DOHH2 (cell line): ENCODE data around the gene PKN1.

Source experiments
- H3F3A ChIP-seq: fragments of 200-600 bp; sonication (generic), shearing (Covaris generic); 2 replicates; pipeline ENCODE4 v1.6.0; 2016; ENCODE audit warnings: antibody characterized with exemption, mild to moderate bottlenecking; ENCODE audit not compliant: control insufficient read depth, insufficient read depth
- H3K27ac ChIP-seq: fragments of 200-600 bp; sonication (generic); 2 replicates; pipeline ENCODE4 v1.5.1; 2014; ENCODE audit warnings: low read depth, mild to moderate bottlenecking, low read length, moderate library complexity
- H3K27me3 ChIP-seq: fragments of 200-600 bp; sonication (generic); 2 replicates; pipeline ENCODE4 v1.6.1; 2014; ENCODE audit warnings: mild to moderate bottlenecking, low read length, mixed read lengths; ENCODE audit not compliant: control insufficient read depth
- H3K36me3 ChIP-seq: fragments of 200-600 bp; sonication (generic); 2 replicates; pipeline ENCODE4 v1.6.1; 2014; ENCODE audit warnings: mild to moderate bottlenecking, low read length, moderate library complexity, mixed read lengths; ENCODE audit not compliant: control insufficient read depth
- H3K4me1 ChIP-seq: fragments of 200-600 bp; sonication (generic); 2 replicates; pipeline ENCODE4 v1.6.1; 2014; ENCODE audit warnings: mild to moderate bottlenecking, low read length, mixed read lengths; ENCODE audit not compliant: control insufficient read depth
- H3K4me2 ChIP-seq: fragments of 200-600 bp; sonication (generic); 2 replicates; pipeline ENCODE4 v1.6.0; 2014; ENCODE audit warnings: mild to moderate bottlenecking, low read length, moderate library complexity
- H3K4me3 ChIP-seq: fragments of 200-600 bp; sonication (generic); 2 replicates; pipeline ENCODE4 v1.5.1; 2014; ENCODE audit warnings: mild to moderate bottlenecking, low read length, mixed read lengths
- H3K79me2 ChIP-seq: fragments of 200-600 bp; sonication (generic); 2 replicates; pipeline ENCODE4 v1.6.1; 2014; ENCODE audit warnings: mild to moderate bottlenecking, low read length, mixed read lengths; ENCODE audit not compliant: control insufficient read depth
- H3K9me2 ChIP-seq: fragments of 200-600 bp; sonication (generic); replicated peaks from 2 replicates; pipeline ENCODE4 v1.6.1; 2014; ENCODE audit warnings: mild to moderate bottlenecking, low read length, mixed read lengths; ENCODE audit not compliant: control insufficient read depth
- H3K9me3 ChIP-seq: fragments of 200-600 bp; sonication (generic); 2 replicates; pipeline ENCODE4 v1.6.1; 2014; ENCODE audit warnings: antibody characterized with exemption, low read length, mixed read lengths; ENCODE audit not compliant: control insufficient read depth, insufficient read depth
- H4K20me1 ChIP-seq: fragments of 200-600 bp; sonication (generic); 2 replicates; pipeline ENCODE4 v1.6.0; 2014; ENCODE audit warnings: low read depth, mild to moderate bottlenecking, antibody characterized with exemption, low read length, moderate library complexity; ENCODE audit not compliant: control insufficient read depth, insufficient read depth
- EZH2phosphoT487 ChIP-seq: fragments of 200-600 bp; sonication (generic); IDR thresholded peaks from 2 replicates; pipeline ENCODE4 v1.6.1; 2017; ENCODE audit warnings: borderline replicate concordance, mild to moderate bottlenecking, antibody characterized with exemption, low read length, moderate library complexity, mixed read lengths
- TF ChIP-seq, protein P1 (sequence below): fragments of 200-600 bp; sonication (generic); IDR thresholded peaks from one replicate; pipeline ENCODE4 v1.5.1; 2014; ENCODE audit warnings: antibody characterized with exemption, mild to moderate bottlenecking, low read depth, low read length; ENCODE audit not compliant: poor library complexity, severe bottlenecking

The PKN1 gene

DNA sequence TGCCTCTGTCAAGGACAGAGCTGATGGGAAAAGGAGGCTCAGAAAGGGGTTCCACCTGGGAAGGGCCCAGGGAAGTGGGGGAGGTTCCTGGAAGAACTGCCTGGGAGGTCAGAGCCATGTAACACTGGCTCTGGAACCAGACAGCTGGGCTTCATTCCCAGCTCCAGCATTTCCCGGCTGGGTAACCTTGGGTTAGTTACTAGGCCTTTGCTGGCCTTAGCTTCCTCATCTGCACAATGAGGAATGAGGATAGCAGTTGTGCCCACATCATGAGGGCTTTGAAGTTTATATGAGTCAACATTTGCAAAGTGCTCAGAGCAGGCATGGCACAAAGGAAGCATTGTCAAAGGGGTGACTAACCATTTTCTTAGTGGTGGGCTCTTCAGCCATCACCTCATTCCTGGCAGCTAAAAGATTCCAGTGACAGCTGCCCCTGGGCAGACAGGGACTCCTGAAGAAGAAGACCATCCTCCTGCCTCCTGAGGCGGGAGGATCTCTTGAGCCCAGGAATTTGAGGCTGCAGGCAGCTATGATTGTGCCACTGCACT is 86.8 kb downstream of the PKN1 start:
- no peak overlapping the region for H3K4me2 ChIP-seq
- no peak for TF ChIP-seq EZH2phosphoT487
- TF ChIP-seq, protein P1, sequence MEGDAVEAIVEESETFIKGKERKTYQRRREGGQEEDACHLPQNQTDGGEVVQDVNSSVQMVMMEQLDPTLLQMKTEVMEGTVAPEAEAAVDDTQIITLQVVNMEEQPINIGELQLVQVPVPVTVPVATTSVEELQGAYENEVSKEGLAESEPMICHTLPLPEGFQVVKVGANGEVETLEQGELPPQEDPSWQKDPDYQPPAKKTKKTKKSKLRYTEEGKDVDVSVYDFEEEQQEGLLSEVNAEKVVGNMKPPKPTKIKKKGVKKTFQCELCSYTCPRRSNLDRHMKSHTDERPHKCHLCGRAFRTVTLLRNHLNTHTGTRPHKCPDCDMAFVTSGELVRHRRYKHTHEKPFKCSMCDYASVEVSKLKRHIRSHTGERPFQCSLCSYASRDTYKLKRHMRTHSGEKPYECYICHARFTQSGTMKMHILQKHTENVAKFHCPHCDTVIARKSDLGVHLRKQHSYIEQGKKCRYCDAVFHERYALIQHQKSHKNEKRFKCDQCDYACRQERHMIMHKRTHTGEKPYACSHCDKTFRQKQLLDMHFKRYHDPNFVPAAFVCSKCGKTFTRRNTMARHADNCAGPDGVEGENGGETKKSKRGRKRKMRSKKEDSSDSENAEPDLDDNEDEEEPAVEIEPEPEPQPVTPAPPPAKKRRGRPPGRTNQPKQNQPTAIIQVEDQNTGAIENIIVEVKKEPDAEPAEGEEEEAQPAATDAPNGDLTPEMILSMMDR = no peak
- H3K27ac ChIP-seq = 0 out of 2 replicates have a peak overlapping the region, but pooled peaks have one; percentile 7
- H4K20me1 ChIP-seq = peaks cover 24% of the 10 kb centered on the region
- no peaks in the 10 kb centered on the region for H3K9me2 ChIP-seq
- no peak overlapping the region for H3K4me3 ChIP-seq
- H3K9me3 ChIP-seq = no peaks in the 10 kb centered on the region
- H3K4me1 ChIP-seq = peaks cover 60% of the 10 kb centered on the region
- peaks cover 11% of the 10 kb centered on the region for H3F3A ChIP-seq
- peaks cover 30% of the 10 kb centered on the region for H3K36me3 ChIP-seq
- H3K27me3 ChIP-seq = no peaks in the 10 kb centered on the region
- H3K79me2 ChIP-seq = peaks cover 31% of the 10 kb centered on the region

DNA sequence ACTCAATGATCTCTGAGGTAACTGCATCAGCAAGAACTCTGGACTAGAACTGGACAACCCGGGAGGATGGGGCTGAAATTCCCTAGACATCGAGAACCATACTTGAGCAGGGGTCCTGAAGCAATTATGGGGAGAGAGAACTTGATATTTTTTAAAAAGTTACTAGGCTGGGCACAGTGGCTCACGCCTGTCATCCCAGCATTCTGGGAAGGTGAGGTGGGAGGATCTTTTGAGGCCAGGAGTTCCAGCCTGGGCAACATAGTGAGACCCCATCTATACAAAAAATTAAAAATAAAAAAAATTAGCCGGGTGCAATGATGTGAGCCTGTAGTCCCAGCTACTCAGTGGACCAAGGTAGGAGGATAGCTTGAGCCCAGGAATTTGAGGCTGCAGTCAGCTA is 87.4 kb downstream of the PKN1 start:
- H3K27ac ChIP-seq = no peak overlapping the region
- no peak overlapping the region for H3K4me3 ChIP-seq
- peaks cover 24% of the 10 kb centered on the region for H3K36me3 ChIP-seq
- H3K9me2 ChIP-seq = no peaks in the 10 kb centered on the region
- peaks cover 55% of the 10 kb centered on the region for H3K4me1 ChIP-seq
- H3F3A ChIP-seq = peaks cover 15% of the 10 kb centered on the region
- TF ChIP-seq, protein P1 = no peak
- no peak for TF ChIP-seq EZH2phosphoT487
- H4K20me1 ChIP-seq = peaks cover 20% of the 10 kb centered on the region
- H3K9me3 ChIP-seq = no peaks in the 10 kb centered on the region
- H3K79me2 ChIP-seq = peaks cover 27% of the 10 kb centered on the region
- no peaks in the 10 kb centered on the region for H3K27me3 ChIP-seq
- H3K4me2 ChIP-seq = no peak overlapping the region
